ENCODE data around the gene ASB10. TPM values are rescaled to one million over a fixed set of nuclear protein-coding genes. Genes with fewer than 3 reads are reported as not detected.

Gene ASB10
- total RNA-seq, 1 donor from 2014 or later, result not detected

DNA sequence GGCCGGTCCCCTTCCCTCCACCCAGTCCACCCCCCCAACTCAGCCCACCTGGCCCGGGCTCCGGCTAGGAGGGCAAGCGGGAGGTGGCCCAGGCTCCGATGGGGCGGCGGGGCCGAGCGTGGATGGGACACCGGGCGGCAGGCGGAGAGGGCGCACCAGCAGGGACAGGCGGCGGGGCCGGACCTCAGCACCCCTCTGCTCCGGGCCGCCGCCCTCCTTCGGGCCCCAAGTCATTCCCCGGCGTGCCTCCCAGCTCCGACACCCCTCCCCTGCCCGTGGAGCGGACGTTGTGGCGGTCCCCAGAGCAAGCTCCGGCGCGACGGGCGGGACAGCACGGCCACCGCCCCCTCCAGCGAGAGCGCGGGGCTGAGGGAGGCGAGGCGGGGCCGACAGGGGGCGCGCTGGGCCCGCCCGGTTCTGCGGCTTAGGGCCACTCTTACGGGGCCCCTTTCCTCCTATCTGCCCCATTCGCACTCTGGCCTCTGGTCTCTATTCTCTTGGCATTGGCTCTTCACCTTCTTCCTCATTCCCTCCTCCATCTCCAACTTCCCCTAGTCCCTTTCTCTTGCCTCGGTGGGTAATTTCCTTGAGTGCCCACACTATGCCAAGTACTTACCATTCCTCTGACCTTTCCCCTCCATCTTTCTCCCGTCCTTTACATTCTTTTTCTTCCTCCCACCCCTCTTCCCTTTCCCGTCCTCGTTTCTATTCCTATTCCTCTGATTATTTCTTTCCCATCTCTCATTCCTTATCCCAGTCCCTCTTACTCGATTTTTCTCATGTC is 18.9 kb downstream of the ASB10 start:
- DNase-seq (ENCODE audit: low spot score in 2 of 2) (peak; percentile 65 to 69), FAIRE-seq (no peak)

DNA sequence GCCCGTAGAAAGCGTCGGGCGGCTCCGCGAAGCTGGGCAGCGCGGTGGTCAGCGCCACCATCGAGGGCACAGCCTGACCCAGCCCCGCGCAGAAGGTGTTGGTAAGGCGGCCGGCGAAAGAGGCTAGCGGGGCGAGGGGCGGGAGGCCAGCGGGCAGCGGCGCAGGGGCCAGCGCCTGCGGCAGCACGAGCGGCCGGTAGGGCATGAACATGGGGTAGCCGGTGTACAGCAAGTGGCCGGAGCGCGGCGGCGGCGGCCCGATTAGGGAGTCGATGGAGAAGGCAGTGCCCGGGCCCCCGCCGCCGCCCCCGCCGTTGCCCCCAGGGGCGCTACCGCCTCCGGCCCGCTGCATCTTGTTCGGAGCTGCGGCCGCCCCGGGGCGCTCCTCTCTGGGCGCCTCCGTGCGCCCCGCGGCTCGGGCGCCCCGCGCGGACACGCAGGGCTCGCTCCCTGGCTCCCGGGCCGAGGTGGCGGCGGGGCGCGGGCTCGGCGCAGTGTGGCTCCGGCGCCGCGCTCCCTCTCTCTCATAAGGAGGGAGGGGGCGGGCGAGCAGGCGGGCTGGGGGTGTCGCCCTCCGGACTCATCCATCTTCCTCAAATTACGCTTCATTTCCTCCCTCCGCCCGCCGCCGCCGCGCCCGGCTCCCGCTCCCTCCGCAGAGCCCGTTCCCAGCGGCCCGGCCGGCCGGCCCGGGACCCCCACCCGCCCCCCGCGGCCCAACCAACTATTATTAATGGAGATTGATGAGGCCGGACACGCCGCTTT is 19.7 kb downstream of the ASB10 start, which contains the start of gene GBX1:
GBX1 (minus strand) TSS at position 498 of the 765 bp plus-strand sequence; CDS start at position 352, 146 bp downstream.
- peak in 1 of 2 donors; percentile 64 for DNase-seq (ENCODE audit: low spot score in 2 of 2)
- no peak for FAIRE-seq

DNA sequence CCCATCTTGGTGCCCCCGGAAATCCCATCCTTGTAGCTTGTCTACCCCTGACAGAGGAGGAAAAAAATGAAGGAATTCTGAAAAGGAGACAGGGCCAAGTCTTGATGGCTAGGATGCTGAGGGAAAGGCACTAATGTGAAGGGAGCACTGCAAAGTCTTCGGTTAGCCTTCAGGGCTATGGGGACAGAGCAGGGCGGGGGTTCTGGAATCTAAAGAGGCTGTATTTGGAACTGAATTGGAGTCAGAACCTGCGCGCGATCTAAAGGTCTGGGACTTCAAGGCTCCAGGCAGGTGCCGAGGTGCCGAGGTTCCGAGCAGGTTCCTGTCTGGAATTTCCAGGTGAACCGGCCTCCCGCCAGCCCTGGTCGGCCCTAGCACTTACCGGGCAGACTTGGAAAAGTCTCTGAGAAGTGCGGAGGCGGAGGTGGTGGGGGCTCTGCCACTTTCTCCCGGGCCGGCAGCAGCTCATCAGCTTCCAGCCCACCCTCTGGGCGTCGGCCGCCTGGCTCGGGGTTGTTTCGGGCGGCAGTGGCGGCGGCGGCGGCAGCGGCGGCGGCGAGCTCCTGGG is 20.3 kb downstream of the ASB10 start:
- FAIRE-seq, result no peak

DNA sequence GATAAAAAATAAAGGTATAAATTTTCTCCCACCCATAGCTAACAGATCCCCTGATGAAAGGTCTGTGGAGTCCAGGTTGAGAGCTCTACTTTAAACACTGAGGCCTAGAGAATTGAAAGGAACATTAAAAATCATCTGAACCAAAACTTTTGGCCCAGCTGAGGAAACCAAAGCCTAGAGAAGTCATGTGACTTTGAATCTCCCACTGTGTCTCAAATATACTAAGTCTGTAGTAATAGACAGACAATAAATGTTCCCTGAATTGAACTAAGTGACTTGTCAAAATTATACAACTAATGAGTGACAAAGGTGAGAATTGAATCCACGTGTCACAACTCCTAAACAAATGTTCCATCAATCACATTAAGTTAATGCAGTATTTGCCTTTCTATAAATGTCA is 25.3 kb downstream of the ASB10 start:
- DNase-seq (ENCODE audit: low spot score in 2 of 2) (no peak), FAIRE-seq (no peak)

More for the DNA sequence above, 20.3 kb downstream of the ASB10 start:
- no peak for DNase-seq (ENCODE audit: low spot score in 2 of 2)

DNA sequence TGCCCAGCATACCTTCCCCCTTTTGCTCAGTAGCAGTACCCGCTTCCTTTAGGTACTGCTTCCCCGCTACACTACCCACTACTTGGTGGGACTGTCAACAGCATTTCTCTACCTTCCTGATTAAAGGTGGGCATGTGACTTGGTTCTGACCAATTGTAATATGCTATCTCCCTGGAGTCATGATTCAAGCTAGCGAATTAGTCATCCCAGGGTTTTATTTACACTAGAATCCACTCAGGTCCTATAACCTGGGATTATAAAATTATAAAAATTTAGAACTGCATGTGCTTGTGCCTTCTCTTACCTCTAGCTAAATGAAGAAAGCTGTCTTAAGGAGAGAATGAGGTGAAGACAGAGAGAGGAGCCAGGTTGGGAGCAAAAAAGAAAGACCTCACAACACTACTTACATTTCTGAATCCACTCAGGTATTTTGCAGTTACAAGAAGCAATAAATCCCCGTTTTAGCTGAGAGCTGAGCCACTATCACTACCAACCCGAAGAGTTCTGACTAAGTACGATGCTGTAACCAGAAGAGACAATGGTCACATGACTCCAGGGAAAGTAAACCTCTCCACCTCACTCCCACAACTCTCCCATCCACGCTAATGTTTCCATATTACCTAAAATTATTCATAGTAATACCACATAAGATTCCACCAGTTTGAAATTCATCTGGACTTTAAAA is 29.3 kb downstream of the ASB10 start:
- no peak for DNase-seq (ENCODE audit: low spot score in 2 of 2)
- no peak for FAIRE-seq

DNA sequence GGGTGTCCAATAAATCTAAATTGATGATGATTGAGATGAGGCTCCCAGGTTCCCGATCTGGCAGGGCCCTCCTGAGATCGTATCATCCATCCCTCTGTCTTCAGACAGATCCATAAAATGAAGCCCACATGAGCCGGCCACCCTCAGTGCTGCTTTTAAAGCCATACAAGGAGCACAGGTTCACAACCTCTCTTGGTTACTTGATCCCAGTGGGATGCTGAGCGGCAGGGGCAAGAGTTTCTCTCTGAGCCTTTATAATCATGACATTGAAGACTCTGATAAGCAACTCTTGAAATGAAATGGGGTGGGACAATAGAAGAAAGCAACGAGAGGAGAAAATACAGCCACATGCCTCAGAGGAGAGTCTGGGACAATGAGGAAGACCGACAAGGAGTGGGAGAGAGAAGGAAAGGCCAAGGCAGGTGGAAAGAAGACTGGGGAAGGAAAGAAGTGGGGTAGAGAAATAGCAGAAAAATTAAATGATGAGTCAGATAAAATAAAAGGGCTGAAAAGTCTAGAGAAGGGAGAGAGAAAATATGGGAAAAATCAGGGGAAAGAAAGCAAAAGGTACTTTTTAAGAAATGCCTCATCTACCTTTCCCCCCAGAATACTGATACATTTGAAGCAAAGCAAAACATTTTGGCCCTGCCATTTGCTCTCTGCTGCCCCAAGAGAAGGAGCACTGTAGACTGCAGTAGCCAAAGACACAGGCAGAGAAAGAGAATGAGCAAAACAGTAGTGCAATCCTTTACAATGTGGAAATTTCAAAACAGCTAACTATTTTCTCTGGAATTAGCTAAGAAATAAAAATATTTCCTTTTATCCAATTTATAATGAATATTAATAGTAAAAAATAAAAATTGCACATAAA is 34.2 kb downstream of the ASB10 start:
- no peak for FAIRE-seq

DNA sequence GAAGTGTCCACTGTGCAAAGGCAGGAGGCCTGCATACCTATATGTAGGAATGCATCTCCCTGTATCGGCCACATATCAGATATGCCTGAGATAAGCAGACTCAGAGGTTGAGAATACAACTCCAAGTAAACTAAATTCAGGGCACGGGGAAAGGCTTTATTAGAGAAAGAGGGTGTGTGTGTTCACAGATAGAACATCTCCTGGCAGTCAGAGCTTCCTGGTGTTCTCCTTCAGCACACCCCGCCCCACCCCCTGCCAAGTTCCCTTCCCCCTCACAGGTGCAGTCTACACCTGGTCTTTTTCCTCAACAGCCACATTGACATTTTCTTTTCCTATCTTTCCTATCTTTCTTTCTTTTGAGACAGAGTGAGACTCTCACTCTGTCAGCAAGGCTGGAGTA is 36.7 kb downstream of the ASB10 start:
- no peak for DNase-seq (ENCODE audit: low spot score in 2 of 2)

More for the DNA sequence above, 34.2 kb downstream of the ASB10 start:
- no peak for DNase-seq (ENCODE audit: low spot score in 2 of 2)

DNA sequence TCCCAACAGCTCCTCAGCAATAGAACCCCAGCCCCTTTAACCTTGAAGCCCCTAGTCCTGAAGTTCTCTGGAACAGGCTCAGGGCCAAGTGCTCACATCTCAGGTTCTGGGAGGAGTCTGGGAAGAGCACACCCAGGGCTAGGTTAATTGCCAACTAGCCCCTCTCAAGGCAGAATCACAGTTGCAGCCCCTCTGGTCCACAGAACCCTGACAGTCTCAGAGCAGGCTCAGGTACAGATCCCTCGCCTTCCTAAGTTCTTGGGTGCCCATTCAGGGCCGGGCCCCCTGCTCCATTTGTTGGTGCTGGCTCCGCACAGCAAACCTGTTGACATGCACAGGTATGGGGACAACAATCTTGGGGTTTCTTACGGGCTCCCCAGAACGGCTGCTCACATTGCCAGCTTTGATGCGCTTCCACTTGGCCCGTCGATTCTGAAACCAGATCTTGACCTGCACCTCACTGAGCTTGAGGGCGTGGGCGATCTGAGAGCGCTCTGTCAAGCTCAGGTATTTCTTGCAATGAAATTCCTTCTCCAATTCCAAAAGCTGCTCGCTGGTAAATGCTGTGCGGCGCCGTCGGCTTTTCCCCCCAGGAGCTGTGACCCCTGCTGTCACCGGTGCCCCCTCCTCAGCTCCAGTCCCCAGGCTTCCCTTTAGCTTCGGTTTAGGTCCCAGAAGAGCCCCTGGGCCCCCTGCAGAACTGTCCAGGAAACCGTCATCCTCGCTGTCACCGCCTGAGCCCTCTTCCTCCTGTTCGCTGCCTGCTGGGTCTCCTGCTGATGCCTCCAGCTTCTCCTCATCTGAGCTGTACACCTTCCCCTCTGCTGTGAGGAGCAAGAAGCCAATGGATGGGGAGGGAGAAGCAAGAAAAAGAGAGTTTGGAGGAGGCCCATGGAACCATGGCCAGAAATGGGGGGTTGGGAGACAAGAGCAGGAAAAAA is 38.5 kb downstream of the ASB10 start:
- no peak for FAIRE-seq
- DNase-seq (ENCODE audit: low spot score in 2 of 2), result no peak

More for the DNA sequence above, 36.7 kb downstream of the ASB10 start:
- FAIRE-seq, result no peak

DNA sequence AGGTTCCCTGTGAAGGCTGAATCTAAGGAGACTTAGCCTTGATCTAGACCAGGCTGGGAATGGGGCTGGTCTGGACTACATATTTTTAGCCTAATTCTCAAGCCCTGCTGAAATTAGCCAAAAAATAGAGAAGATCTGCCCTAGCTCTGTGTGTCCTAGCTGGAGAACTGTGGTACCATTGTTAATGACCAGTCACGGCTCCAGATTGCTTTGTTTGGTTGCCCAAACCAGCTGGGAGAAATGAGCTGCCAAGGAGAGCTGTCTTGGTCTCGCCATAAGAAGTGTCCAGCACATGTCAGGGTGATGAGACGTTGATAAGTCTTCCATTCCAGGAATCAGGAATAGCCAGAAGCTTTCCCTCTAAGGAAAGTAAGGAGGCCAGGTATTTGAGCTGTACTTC is 40.3 kb downstream of the ASB10 start:
- peak in 1 of 2 donors; percentile 26 for DNase-seq (ENCODE audit: low spot score in 2 of 2)
- no peak for FAIRE-seq

DNA sequence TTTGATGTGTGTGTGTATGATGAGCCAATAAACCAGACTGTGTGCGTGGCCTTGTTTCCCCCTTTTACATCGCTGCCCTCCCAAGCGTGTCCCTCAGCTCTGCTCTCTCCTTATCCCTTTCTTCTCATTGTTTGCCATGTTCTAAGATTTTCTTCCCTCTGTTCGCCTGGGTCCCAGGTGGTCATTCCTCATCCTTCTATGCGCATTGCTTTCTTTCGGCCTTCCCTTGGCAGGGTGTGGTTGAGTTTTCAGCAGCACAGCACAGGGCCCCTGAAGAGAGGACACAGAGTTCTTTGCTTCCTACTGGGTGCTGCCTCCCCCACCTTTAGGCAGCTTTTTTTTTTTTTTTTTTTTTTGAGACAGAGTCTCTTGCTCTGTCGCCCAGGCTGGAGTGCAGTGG is 42.7 kb downstream of the ASB10 start:
- FAIRE-seq (no peak), DNase-seq (ENCODE audit: low spot score in 2 of 2) (no peak)

DNA sequence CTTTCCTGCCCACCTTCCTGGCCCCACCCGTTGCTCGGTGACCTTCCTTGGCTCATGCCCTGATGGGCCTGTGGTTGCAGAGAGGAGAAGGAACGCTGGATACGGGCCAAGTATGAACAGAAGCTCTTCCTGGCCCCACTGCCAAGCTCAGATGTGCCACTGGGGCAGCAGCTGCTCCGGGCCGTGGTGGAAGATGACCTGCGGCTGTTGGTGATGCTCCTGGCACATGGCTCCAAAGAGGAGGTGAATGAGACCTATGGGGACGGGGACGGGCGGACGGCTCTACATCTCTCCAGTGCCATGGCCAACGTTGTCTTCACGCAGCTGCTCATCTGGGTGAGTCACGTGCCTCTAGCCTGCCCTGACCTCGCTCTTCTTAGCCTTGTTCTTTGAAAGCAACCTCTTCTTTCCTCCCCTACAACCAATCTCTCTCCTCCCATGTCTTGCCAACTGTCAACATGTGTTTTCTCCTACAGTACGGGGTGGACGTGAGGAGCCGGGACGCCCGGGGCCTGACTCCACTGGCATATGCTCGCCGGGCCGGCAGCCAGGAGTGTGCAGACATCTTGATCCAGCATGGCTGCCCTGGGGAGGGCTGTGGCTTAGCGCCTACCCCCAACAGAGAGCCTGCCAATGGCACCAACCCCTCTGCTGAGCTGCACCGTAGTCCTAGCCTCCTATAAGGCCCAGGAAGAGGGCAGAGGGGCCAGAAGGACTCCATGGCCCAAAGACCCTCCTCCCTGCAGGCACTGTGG is 43.6 kb downstream of the ASB10 start:
- no peak for FAIRE-seq
- DNase-seq (ENCODE audit: low spot score in 2 of 2), result no peak

DNA sequence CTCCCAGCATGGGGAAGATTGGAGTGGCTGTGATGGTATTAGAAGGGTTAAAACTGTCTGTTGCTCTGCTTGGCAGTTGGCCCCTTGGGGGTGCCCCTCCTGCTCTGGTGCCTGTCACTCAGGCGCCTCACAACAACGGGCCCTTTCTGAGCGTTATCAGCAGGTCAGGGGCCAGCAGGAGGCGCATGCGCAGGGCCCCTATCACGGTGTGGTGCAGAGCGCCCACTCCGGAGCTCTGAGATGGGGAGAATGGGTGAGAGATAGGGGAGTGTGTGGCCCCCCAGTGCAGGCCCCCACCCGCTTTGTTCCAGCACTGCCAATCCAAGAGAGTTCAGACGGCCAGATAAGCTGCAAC is 44.4 kb downstream of the ASB10 start:
- FAIRE-seq, result no peak
- peak; percentile 46 to 70 for DNase-seq (ENCODE audit: low spot score in 2 of 2)

DNA sequence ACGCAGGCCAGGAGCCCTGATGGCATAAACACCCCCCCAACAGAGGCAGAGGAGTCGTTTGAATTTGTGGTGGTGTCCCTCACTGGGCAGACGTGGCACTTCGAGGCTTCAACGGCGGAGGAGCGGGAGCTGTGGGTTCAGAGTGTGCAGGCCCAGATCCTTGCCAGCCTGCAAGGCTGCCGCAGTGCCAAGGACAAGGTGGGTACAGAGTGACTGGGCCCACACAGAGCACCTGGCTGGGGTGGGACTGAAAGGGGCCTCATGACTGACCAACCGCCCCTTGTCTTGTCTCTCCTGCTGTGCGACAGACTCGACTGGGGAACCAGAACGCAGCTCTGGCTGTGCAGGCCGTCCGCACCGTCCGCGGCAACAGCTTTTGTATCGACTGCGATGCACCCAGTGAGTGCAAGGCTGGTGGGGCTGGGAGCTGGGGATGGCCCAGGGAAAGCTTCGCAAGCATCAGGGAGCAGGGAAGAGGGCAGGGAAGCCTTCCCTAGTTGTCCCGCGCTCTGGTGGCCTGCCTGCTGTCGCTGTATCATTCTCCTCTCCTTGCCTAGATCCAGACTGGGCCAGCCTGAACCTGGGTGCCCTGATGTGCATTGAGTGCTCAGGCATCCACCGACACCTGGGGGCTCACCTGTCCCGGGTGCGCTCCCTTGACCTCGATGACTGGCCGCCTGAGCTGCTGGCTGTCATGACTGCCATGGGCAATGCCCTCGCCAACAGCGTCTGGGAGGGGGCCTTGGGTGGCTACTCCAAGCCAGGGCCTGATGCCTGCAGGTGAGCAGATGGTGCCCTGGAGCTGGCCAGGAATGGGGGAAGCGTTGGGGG is 45.0 kb downstream of the ASB10 start:
- DNase-seq (ENCODE audit: low spot score in 2 of 2) (peak in 1 of 2 donors; percentile 19), FAIRE-seq (no peak)

DNA sequence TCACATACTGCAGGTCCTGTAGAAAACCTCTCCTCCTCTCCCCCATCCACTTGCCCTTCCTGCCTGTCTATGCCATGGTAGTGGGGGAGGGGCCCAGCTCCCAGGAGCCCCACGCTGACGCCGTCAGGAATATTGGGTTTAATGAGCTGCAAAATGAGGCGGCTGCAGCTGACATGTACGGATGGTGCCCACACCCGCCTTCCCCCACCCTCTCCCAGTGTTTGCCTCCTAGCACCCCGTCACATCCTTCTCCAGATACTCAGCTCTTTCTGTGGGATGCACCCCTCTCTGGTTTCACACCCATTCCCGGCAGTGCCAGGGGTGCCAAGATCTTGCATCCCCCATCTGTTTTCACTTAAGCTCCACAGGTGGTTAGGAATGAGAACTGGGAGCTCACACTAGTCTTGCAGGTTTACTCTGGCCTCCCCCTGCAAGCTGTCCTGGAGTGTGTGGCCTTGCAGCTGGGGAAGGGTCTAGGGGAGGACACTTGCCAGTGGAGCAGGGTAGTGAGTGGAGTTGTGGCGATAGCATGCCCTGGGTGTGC is 45.7 kb downstream of the ASB10 start:
- DNase-seq (ENCODE audit: low spot score in 2 of 2) (peak in 1 of 2 donors; percentile 13), FAIRE-seq (no peak)

DNA sequence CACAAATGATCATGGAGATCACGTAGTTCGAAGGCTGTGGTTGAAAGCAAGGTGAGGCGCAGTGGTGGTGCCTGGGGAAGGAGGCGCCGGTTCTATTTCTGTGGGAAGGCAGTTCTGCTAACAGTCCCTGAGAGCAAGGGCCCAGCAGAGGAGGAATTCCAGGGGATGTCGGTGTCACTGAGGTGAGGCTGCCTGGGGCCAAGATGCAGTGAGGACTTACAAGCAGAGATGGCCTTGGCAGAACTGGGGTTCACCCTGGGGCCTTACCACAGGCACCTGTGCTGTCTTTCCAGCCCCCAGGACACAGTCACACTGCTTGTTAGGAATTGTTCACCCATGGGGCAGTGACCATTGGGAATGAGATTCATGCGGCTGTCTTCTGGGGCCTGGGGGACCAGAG is 46.2 kb downstream of the ASB10 start:
- no peak for FAIRE-seq

DNA sequence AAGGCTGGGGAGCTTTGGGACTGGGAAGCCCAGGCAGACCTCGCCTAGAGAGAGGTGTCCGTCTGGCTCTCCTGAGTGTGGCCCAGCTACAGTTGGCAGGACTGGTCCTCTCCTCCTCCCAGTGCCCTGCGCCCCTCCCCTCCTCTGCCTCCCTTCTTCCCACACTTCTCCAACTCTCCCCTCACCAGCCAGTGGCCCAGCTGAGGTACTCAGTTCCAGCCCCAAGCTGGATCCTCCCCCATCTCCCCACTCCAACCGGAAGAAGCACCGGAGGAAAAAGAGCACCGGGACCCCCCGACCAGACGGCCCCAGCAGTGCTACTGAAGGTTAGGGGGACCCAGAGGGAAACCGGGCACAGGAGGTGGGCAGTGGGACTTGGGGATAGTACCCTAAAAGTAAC is 47.3 kb downstream of the ASB10 start:
- no peak for FAIRE-seq
- no peak for DNase-seq (ENCODE audit: low spot score in 2 of 2)

More for the DNA sequence above, 46.2 kb downstream of the ASB10 start:
- no peak for DNase-seq (ENCODE audit: low spot score in 2 of 2)
